GM12872 (cell line): ENCODE data around the gene RPA1.

Source experiments
- CTCF ChIP-seq: IDR thresholded peaks from 3 replicates; pipeline ENCODE4 v1.5.1; 2011; ENCODE audit warnings: low read depth, mild to moderate bottlenecking, low read length, moderate library complexity; ENCODE audit not compliant: insufficient read depth

RPA1 gene

DNA sequence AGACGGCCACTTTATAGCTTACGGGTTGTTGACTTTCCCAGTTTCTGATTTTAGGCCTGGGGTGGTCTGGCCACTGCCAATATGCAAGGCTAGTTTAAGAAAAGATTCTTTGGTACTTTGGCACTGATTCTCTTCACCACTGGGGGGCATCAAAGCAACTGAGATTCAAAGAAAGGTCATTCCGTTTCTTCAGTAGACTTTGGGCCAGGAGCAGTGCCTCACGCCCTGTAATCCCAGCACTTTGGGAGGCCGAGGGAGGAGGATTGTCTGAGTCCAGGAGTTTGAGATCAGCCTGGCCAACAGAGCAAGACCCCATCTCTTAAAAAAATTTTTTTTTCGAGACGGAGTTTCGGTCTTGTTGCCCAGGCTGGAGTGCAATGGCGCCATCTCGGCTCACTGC is 53.0 kb downstream of the RPA1 start:
- TF ChIP-seq CTCF, result peak; percentile 63

GRCh38 chr17:1883536-1883935 is 53.7 kb downstream of the RPA1 start:
- TF ChIP-seq CTCF, result no peak

- no peak for TF ChIP-seq CTCF
These were observed 58.9 kb downstream of the RPA1 start for GRCh38 chr17:1888741-1889140.

GRCh38 chr17:1890758-1891450 is 61.1 kb downstream of the RPA1 start:
- TF ChIP-seq CTCF, result no peak

DNA sequence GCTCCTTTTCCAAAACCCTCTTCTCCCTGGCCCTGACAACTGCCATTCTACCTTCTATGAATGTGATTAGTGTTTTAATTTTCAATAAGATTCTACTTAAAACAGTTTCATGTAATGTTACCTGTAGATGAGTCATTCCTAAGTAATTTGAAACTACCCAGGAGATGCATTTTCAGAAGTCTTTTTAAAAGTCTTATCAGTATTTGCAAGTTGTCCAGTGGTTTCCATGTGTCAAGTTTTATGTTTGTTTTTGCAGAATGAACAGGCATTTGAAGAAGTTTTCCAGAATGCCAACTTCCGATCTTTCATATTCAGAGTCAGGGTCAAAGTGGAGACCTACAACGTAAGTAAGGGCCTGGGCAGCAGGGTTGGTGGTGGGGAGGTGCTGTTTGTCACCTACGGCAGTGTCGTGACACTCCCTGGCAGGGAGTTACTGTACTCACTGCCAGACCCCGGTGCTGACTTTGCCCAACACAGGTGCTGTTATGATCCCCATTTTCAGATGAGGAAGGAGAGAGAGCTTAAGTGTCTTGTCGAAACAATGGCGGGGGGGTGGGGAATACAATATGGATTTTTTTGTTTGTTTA is 65.0 kb downstream of the RPA1 start:
- no peak for TF ChIP-seq CTCF

DNA sequence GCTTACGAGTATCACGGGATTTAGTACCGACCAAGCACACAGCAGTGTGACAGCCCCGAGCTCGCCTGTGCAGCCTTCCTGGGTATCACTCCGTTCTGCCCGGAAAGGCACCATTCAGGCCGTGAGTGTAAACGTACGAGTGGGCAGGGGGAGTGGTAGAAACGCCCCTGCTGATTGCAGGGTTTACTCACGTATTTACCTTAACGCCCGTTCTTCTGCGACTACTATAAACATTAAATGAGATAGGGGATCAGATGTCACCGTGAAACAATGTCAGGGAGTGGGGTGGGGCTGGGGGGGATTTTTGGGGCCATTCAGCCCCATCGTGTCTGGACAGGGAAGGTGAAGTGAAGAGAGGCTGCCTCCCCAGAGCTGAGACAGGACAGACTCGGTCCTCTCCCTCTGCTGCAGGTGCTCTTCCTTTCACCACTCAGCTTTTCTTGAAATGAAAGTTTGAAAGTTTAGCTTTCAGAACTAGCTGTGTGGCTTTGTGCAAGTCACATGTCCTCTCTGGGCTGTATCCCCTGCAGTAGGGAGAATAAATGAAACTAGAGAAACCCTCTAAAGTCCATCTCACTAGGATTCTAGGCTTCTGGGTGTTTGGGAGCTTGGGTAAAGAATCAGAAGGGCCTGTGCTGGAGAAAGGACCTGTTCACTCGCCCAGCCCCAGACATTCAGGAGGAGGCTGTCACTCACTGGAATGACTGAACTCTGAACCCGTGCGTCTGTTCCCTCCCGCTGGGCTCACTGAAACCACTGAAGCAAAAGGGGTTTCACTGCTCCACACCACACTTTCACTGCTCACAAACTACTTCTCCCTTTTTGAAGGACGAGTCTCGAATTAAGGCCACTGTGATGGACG is 66.7 kb downstream of the RPA1 start:
- TF ChIP-seq CTCF, result no peak

DNA sequence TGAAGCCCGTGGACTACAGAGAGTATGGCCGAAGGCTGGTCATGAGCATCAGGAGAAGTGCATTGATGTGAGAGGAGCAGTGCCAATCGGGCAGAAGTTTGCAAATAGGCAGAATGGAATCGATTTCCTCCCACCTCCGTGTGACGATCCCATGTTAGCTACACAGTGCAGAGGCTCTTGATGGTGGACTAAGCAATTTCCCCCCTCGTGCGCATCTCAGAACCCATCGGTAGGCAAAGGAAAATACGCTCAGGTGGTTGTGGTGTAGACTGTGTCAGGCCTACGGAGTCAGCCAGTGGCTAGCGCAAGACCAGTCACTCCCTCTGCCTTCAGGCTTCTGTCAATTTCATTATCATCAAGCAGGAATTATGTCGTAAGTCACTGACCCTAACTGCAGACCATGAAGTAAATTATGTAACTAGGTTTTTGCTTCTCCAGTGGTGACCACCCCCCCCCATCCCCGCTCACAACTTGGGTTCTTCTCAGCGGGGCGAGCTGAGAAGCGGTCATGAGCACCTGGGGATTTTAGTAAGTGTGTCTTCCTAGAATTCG is 67.4 kb downstream of the RPA1 start:
- TF ChIP-seq CTCF, result no peak
